K562 (cell line): ENCODE measurements around the gene EFCAB9. TPM values are rescaled to one million over a fixed set of nuclear protein-coding genes. Genes with fewer than 3 reads are reported as not detected.

Experiments
- ATAC-seq: fragments of 200-7000 bp; cut with Tn5 transposase; 3 replicates; pipeline ENCODE4 v1.9.1; 2020; ENCODE audit warnings: moderate library complexity
- BruUV-seq: library from RNA; stranded (reverse); fragments of 400-500 nt; replicated peaks from 2 replicates; lab custom pipeline; 2021; lab: Mats Ljungman, UMichigan
- CTCF ChIA-PET: fragments of 300-600 bp; formaldehyde crosslinking; extraction: SDS; loops from one replicate; lab custom pipeline; 2021; ENCODE audit warnings: low intra/inter-chr PET ratio; lab: Yijun Ruan, JAX
- POLR2A ChIA-PET: fragments of 300-600, 350-650 bp; sonication (Branson Sonifier 250); formaldehyde crosslinking; extraction: SDS; loops from one replicate; lab custom pipeline; 2021; ENCODE audit warnings: antibody characterized with exemption, inconsistent platforms; lab: Yijun Ruan, JAX
- DNase-seq, 4 experiments: peaks; one replicate each; pipeline versions ENCODE4 v3.0.0 to v3.0.0-alpha.2; 2011 to 2018; ENCODE audit warnings: low spot score in 3 of 4, mixed read lengths in 3 of 4; ENCODE audit errors: extremely low read depth in 1 of 4
- FAIRE-seq: peaks from 2 replicates; lab custom pipeline; 2011; peaks lifted over from hg19 to GRCh38; lab: Jason Lieb, UNC
- H2AFZ ChIP-seq: 2 replicates; pipeline ENCODE4 v1.6.0; 2011; ENCODE audit warnings: low read depth, low read length, control low read depth, inconsistent platforms
- H3K27ac ChIP-seq: fragments of 200-600 bp; 3 replicates; pipeline ENCODE4 v1.8.0; 2011; ENCODE audit warnings: low read depth, mild to moderate bottlenecking, control low read depth, inconsistent platforms, low read length, moderate library complexity, mixed read lengths; ENCODE audit errors: extremely low read depth
- H3K27me3 ChIP-seq, 2 experiments: fragments of 300-600 bp in 1 of 2; 2 replicates in 1 of 2; 3 replicates in 1 of 2; pipeline versions ENCODE4 v1.6.0 to v1.8.0; 2011; ENCODE audit warnings: inconsistent platforms in 2 of 2, low read length in 2 of 2, mild to moderate bottlenecking in 1 of 2, mixed read lengths in 1 of 2, moderate library complexity in 1 of 2; ENCODE audit not compliant: control insufficient read depth in 2 of 2, insufficient read depth in 2 of 2
- H3K36me3 ChIP-seq: fragments of 300-600 bp; 3 replicates; pipeline ENCODE4 v1.8.0; 2011; ENCODE audit warnings: mild to moderate bottlenecking, low read length, inconsistent platforms; ENCODE audit not compliant: control insufficient read depth, insufficient read depth
- H3K4me1 ChIP-seq, 2 experiments: fragments of 200-600 bp in 1 of 2; replicated peaks in 1 of 2; 2 replicates in 1 of 2; 3 replicates in 1 of 2; pipeline versions ENCODE4 v1.5.1 to v1.8.0; 2011; ENCODE audit warnings: inconsistent platforms in 2 of 2, low read length in 2 of 2, mild to moderate bottlenecking in 1 of 2, mixed read lengths in 1 of 2, moderate library complexity in 1 of 2; ENCODE audit not compliant: control insufficient read depth in 2 of 2, insufficient read depth in 2 of 2
- H3K4me2 ChIP-seq: 2 replicates; pipeline ENCODE4 v1.6.1; 2011; ENCODE audit warnings: low read length, control low read depth, inconsistent platforms, mixed read lengths; ENCODE audit not compliant: insufficient read depth
- H3K4me3 ChIP-seq: fragments of 200-600 bp; sonication (generic), shearing (Covaris generic); 2 replicates; pipeline ENCODE4 v1.5.1; 2016; ENCODE audit warnings: control low read depth, inconsistent platforms
- H3K79me2 ChIP-seq: fragments of 200-600 bp; 3 replicates; pipeline ENCODE4 v1.8.0; 2011; ENCODE audit warnings: low read length, inconsistent platforms; ENCODE audit not compliant: control insufficient read depth, insufficient read depth
- H3K9ac ChIP-seq, 2 experiments: 2 replicates each; pipeline versions ENCODE4 v1.6.0 to v1.6.1; 2011; ENCODE audit warnings: low read depth in 2 of 2, low read length in 2 of 2, control low read depth in 1 of 2, inconsistent platforms in 1 of 2, mild to moderate bottlenecking in 1 of 2, mixed read lengths in 1 of 2; ENCODE audit not compliant: insufficient read depth in 1 of 2
- H3K9me1 ChIP-seq: one replicate; pipeline ENCODE4 v1.6.0; 2011; ENCODE audit warnings: inconsistent platforms, mild to moderate bottlenecking, low read length, moderate library complexity; ENCODE audit not compliant: control insufficient read depth, insufficient read depth
- H3K9me3 ChIP-seq: replicated peaks from 2 replicates; pipeline ENCODE4 v1.5.1; 2011; ENCODE audit warnings: low read depth, low read length, inconsistent platforms; ENCODE audit not compliant: control insufficient read depth, insufficient read depth
- H4K20me1 ChIP-seq: replicated peaks from 2 replicates; pipeline ENCODE4 v1.6.1; 2011; ENCODE audit warnings: low read length, inconsistent platforms, mixed read lengths; ENCODE audit not compliant: control insufficient read depth, insufficient read depth
- BCL6 ChIP-seq: fragments of 250-450 bp; sonication (Bioruptor Pico); IDR thresholded peaks from 2 replicates; pipeline ENCODE4 v1.4.0; 2020
- CBX2 ChIP-seq: fragments of 200-600 bp; sonication (generic); IDR thresholded peaks from one replicate; pipeline ENCODE4 v1.6.1; 2012; ENCODE audit warnings: mild to moderate bottlenecking, low read length, inconsistent platforms; ENCODE audit not compliant: insufficient read depth, poor library complexity, severe bottlenecking
- EGR1 ChIP-seq: fragments of 450-650 bp; conservative IDR thresholded peaks from 2 replicates; pipeline ENCODE4 v1.6.1; 2017; ENCODE audit warnings: mild to moderate bottlenecking
- KAT7 ChIP-seq: sonication (generic); formaldehyde crosslinking; IDR thresholded peaks from 2 replicates; pipeline ENCODE4 v1.8.0; 2022; ENCODE audit warnings: missing genetic modification reagents, mild to moderate bottlenecking, borderline replicate concordance
- LEF1 ChIP-seq: fragments of 450-650 bp; IDR thresholded peaks from 2 replicates; pipeline ENCODE4 v1.6.1; 2016; ENCODE audit warnings: mild to moderate bottlenecking
- NR1H2 ChIP-seq: sonication (generic); formaldehyde crosslinking; IDR thresholded peaks from 2 replicates; pipeline ENCODE4 v1.4.0; 2020; ENCODE audit warnings: mild to moderate bottlenecking, missing genetic modification reagents
- NR2C1 ChIP-seq, 2 experiments: fragments of 450-650 bp; IDR thresholded peaks; 2 replicates each; pipeline ENCODE4 v1.6.1; 2017; ENCODE audit warnings: mild to moderate bottlenecking in 2 of 2, antibody characterized with exemption in 1 of 2, inconsistent platforms in 1 of 2, missing compliant biosample characterization in 1 of 2, missing genetic modification characterization in 1 of 2
- PHF20 ChIP-seq: fragments of 450-650 bp; IDR thresholded peaks from 2 replicates; pipeline ENCODE4 v1.6.1; 2018; ENCODE audit not compliant: partially characterized antibody
- POLR2H ChIP-seq: IDR thresholded peaks from 2 replicates; pipeline ENCODE4 v1.6.1; 2016; ENCODE audit warnings: missing genetic modification characterization, low read depth, mild to moderate bottlenecking, control low read depth, missing compliant biosample characterization, moderate library complexity
- RBM39 ChIP-seq: fragments of 200-400 bp; formaldehyde crosslinking; optimal IDR thresholded peaks from 2 replicates; pipeline ENCODE3; 2018; ENCODE audit warnings: low read depth, low read length
- SMARCC2 ChIP-seq: fragments of 450-650 bp; IDR thresholded peaks from 2 replicates; pipeline ENCODE4 v1.6.1; 2017; ENCODE audit warnings: antibody characterized with exemption, moderate library complexity, mild to moderate bottlenecking, low read depth
- SUPT5H ChIP-seq: fragments of 450-650 bp; IDR thresholded peaks from 2 replicates; pipeline ENCODE4 v1.6.1; 2016
- XRCC4 ChIP-seq: IDR thresholded peaks from one replicate; pipeline ENCODE4 v1.6.1; 2011; ENCODE audit not compliant: insufficient read depth, insufficient read length; ENCODE audit errors: extremely low read depth
- ZNF165 ChIP-seq: fragments of 250-450 bp; sonication (Bioruptor Pico); IDR thresholded peaks from 2 replicates; pipeline ENCODE4 v1.4.0; 2020; ENCODE audit warnings: borderline replicate concordance
- ZNF253 ChIP-seq: fragments of 250-450 bp; sonication (Bioruptor Pico); conservative IDR thresholded peaks from 2 replicates; pipeline ENCODE4 v1.6.1; 2021; ENCODE audit warnings: mild to moderate bottlenecking
- ZNF644 ChIP-seq: fragments of 200-800 bp; sonication (Bioruptor generic); IDR thresholded peaks from 2 replicates; pipeline ENCODE4 v1.6.1; 2016; ENCODE audit warnings: low read depth, missing genetic modification characterization, missing compliant biosample characterization
- ZNF668 ChIP-seq: fragments of 250-450 bp; sonication (Bioruptor Pico); IDR thresholded peaks from 2 replicates; pipeline ENCODE4 v1.8.0; 2022; ENCODE audit warnings: mild to moderate bottlenecking, inconsistent platforms
- ZNF785 ChIP-seq: fragments of 250-450 bp; sonication (Bioruptor Pico); IDR thresholded peaks from 2 replicates; pipeline ENCODE4 v1.4.0; 2020; ENCODE audit warnings: mild to moderate bottlenecking
- WGBS: fragments of 100-300 bp; shearing (Covaris generic); methylation state at CpG from one replicate; pipeline ENCODE4 v1.1.6; 2016; ENCODE audit warnings: low coverage, mixed read lengths; ENCODE audit not compliant: insufficient coverage; ENCODE audit errors: missing lambda C conversion rate; 5-methylcytosine and 5-hydroxymethylcytosine counted together
- in situ Hi-C: fragments of 300-500 bp; cut with MboI; formaldehyde crosslinking; loops from 4 replicates; pipeline ENCODE4 v1.15.0; 2018; ENCODE audit warnings: inconsistent platforms, mixed read lengths
- intact Hi-C: fragments of 100-400 bp; cut with micrococcal nuclease; formaldehyde crosslinking; loops from 2 replicates; pipeline ENCODE4 v1.14.2; 2022
- polyA plus RNA-seq, 8 experiments: library from polyadenylated mRNA; depleted of rRNA in 4 of 8; stranded (reverse) in 5 of 8; unstranded in 3 of 8; fragments of >200 nt; fragmentation: Nextera tagmentation in 2 of 8; fragmentation: Illumina TruSeq in 1 of 8; extraction: Ambion mirVana in 2 of 8; extraction: Trizol in 1 of 8; gene quantifications; 2 replicates each; pipeline versions ENCODE4 v1.2.1 to v1.2.3, GENCODE V29; 2011 to 2014; ENCODE audit warnings: inconsistent platforms in 1 of 8, missing spikeins in 1 of 8
- total RNA-seq, 7 experiments: library from RNA; depleted of rRNA in 6 of 7; stranded (reverse); fragments of >200 nt in 6 of 7; fragmentation: Illumina TruSeq in 2 of 7; extraction: Trizol in 2 of 7; gene quantifications; 2 replicates each; pipeline versions ENCODE4 v1.2.1 to v1.2.3, GENCODE V29; 2011 to 2021; ENCODE audit warnings: low replicate concordance in 1 of 7
- TF ChIP-seq, protein P1 (sequence below): fragments of 450-650 bp; IDR thresholded peaks from 2 replicates; pipeline ENCODE4 v1.6.1; 2016; ENCODE audit warnings: antibody characterized with exemption

EFCAB9 gene
- total and polyA plus RNA-seq, 9 of the 15 experiments (the other 6 are each of a cell fraction or from before 2014, with no cell fraction given) = not detected

DNA sequence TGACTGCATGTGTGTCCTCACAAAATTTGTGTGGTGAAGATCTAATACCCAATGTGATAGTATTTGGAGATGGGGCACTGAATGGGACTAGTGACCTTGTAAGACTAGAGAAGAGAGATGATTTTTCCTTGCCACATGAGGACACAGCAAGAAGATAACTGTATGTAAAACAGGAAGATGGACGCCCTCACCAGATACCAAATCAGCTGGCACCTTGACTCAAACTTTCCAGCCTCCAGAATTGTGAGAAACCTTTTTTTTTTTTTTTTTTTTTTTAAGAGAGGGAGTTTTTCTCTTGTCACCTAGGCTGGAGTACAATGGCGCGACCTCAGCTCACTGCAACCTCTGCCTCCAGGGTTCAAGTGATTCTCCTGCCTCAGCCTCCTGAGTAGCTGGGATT is 49.3 kb downstream of the EFCAB9 start:
- WGBS = 0% methylated on average over 3 of the region's 3 CpGs
- H3K27ac ChIP-seq = no peak overlapping the region
- ATAC-seq (no peak), DNase-seq (no peak), FAIRE-seq (no peak)
- BruUV-seq = no TSS peak
- H3K36me3 ChIP-seq = no peaks in the 10 kb centered on the region
- H3K4me1 ChIP-seq = no peaks in the 10 kb centered on the region
- no peaks in the 10 kb centered on the region for H3K79me2 ChIP-seq
- no peak overlapping the region for H3K9ac ChIP-seq
- H4K20me1 ChIP-seq = no peaks in the 10 kb centered on the region; the same call in 1 of the 2 replicates
- ChIA-PET CTCF (no interaction called here), POLR2A (no interaction called here)
- H2AFZ ChIP-seq = no peak overlapping the region
- H3K9me1 ChIP-seq = no peaks in the 10 kb centered on the region
- no peaks in the 10 kb centered on the region for H3K9me3 ChIP-seq
- intact Hi-C loops = no loop called here
- H3K27me3 ChIP-seq = peaks cover 0 to 12% of the 10 kb centered on the region in 2 experiments; a peak in 4 of 5 replicates
- no peak overlapping the region for H3K4me3 ChIP-seq
- TF ChIP-seq NR1H2 (CRISPR knock-in tag) = no peak
- TF ChIP-seq SMARCC2 = no peak
- no peak for TF ChIP-seq ZNF785 (CRISPR knock-in tag)
- no peak for TF ChIP-seq BCL6 (CRISPR knock-in tag)
- TF ChIP-seq RBM39 = no peak
- H3K4me2 ChIP-seq = no peak overlapping the region
- in situ Hi-C loops = no loop called here

DNA sequence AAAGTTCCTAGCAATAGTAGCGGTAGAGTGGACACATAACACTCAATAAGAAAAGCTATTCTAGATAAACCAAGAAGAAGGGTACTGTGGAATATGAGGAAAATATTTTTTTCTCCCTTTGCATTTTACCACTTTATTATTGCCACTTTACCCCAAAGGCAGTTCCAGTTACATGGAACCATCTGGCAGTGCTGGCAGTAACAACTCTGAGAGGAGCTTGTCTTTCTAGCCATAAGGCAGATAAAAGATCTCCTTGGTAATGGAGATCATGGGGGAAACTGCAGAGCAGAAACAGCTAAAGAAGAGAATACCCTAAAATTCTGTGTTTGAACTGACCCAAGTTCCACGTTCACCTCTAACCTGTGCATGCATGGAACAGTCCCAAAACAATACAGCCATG is 51.1 kb downstream of the EFCAB9 start:
- Histone ChIP-seq H3K27ac (no peak overlapping the region), H3K9me3 (no peaks in the 10 kb centered on the region), H3K36me3 (no peaks in the 10 kb centered on the region), H2AFZ (no peak overlapping the region), H3K27me3 (peaks cover 0 to 12% of the 10 kb centered on the region in 2 experiments; a peak in 4 of 5 replicates), H4K20me1 (no peaks in the 10 kb centered on the region; the same call in 1 of the 2 replicates), H3K4me2 (no peak overlapping the region), H3K9me1 (no peaks in the 10 kb centered on the region), H3K4me3 (no peak overlapping the region), H3K9ac (no peak overlapping the region), H3K79me2 (no peaks in the 10 kb centered on the region), H3K4me1 (no peaks in the 10 kb centered on the region)
- intact Hi-C loops = no loop called here
- ChIA-PET CTCF (no interaction called here), POLR2A (interaction anchor here (0.7 kb wide), 1 partner anchor 177 kb away, joined by 4 read pairs; no protein-coding TSS in a partner anchor)
- no TSS peak for BruUV-seq
- FAIRE-seq (no peak), DNase-seq (no peak), ATAC-seq (no peak)
- in situ Hi-C loops = no loop called here
- 0% methylated on average over 2 of the region's 2 CpGs for WGBS
- no peak for TF ChIP-seq POLR2H (tag)
- no peak for TF ChIP-seq ZNF668 (CRISPR knock-in tag)
- TF ChIP-seq KAT7 = no peak
- TF ChIP-seq, protein P1, sequence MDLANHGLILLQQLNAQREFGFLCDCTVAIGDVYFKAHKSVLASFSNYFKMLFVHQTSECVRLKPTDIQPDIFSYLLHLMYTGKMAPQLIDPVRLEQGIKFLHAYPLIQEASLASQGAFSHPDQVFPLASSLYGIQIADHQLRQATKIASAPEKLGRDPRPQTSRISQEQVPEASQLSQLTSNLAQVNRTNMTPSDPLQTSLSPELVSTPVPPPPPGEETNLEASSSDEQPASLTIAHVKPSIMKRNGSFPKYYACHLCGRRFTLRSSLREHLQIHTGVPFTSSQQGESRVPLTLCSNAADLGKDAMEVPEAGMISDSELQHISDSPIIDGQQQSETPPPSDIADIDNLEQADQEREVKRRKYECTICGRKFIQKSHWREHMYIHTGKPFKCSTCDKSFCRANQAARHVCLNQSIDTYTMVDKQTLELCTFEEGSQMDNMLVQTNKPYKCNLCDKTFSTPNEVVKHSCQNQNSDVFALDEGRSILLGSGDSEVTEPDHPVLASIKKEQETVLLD = no peak
- no peak for TF ChIP-seq LEF1
- no peak for TF ChIP-seq PHF20
- TF ChIP-seq CBX2 = no peak
- no peak for TF ChIP-seq ZNF253 (CRISPR knock-in tag)
- no peak for TF ChIP-seq NR2C1 (IDR thresholded peaks at IDR 0.05)
- no peak for TF ChIP-seq NR2C1 (tag; IDR thresholded peaks at IDR 0.05)
- TF ChIP-seq XRCC4 = no peak
- TF ChIP-seq ZNF644 (tag) = no peak
- no peak for TF ChIP-seq SUPT5H
- no peak for TF ChIP-seq ZNF165
- TF ChIP-seq EGR1 = no peak
